Lung microvascular endothelial cell (primary cell): ENCODE measurements around the gene TUBA3C. TPM values are rescaled to one million over a fixed set of nuclear protein-coding genes. Genes with fewer than 3 reads are reported as not detected.

ENCODE experiments used
- DNase-seq, 2 donors: peaks; one replicate each; pipeline versions ENCODE4 v3.0.0 to v3.0.0-alpha.2; 2010; ENCODE audit warnings: low read depth in 2 of 2
- total RNA-seq: library from RNA; depleted of rRNA; stranded (reverse); fragments of >200 nt; gene quantifications from 2 replicates; pipeline ENCODE4 v1.2.1, GENCODE V29; 2014

The TUBA3C gene
- total RNA-seq, 1 donor from 2014 or later = not detected

GRCh38 chr13:19161308-19161707 lies 20.3 kb downstream of the TUBA3C start:
- DNase-seq = no peak

GRCh38 chr13:19159761-19160420 lies 21.7 kb downstream of the TUBA3C start:
- DNase-seq = no peak

GRCh38 chr13:19159181-19159580 lies 22.4 kb downstream of the TUBA3C start:
- no peak for DNase-seq

GRCh38 chr13:19158526-19159174 lies 23.0 kb downstream of the TUBA3C start:
- no peak for DNase-seq

GRCh38 chr13:19158006-19158405 lies 23.6 kb downstream of the TUBA3C start:
- DNase-seq = no peak

- no peak for DNase-seq
Measured at GRCh38 chr13:19157461-19157860, 24.2 kb downstream of the TUBA3C start.

- DNase-seq = no peak
Measured at GRCh38 chr13:19156013-19156825, 25.4 kb downstream of the TUBA3C start.

GRCh38 chr13:19155321-19155861 lies 26.2 kb downstream of the TUBA3C start:
- DNase-seq = no peak

- DNase-seq = no peak
Measured at GRCh38 chr13:19154843-19155242, 26.8 kb downstream of the TUBA3C start.

- no peak for DNase-seq
Measured at GRCh38 chr13:19153782-19154450, 27.7 kb downstream of the TUBA3C start.

GRCh38 chr13:19152403-19152802 lies 29.2 kb downstream of the TUBA3C start:
- DNase-seq = no peak

- no peak for DNase-seq
Measured at GRCh38 chr13:19151581-19152263, 29.9 kb downstream of the TUBA3C start.

GRCh38 chr13:19150712-19151228 lies 30.9 kb downstream of the TUBA3C start:
- no peak for DNase-seq

- no peak for DNase-seq
Measured at GRCh38 chr13:19150226-19150625, 31.4 kb downstream of the TUBA3C start.

- no peak for DNase-seq
Measured at GRCh38 chr13:19148561-19148960, 33.1 kb downstream of the TUBA3C start.
